HEK293 (cell line): ENCODE data around the gene RASGRF2.

ENCODE experiments used
- CTCF ChIA-PET: fragments of 350-600 bp; formaldehyde crosslinking; extraction: SDS; loops from one replicate; lab custom pipeline; 2021; ENCODE audit warnings: antibody characterized with exemption; lab: Yijun Ruan, JAX
- POLR2A ChIA-PET: fragments of 300-600 bp; formaldehyde crosslinking; extraction: SDS; loops from one replicate; lab custom pipeline; 2020; ENCODE audit warnings: antibody characterized with exemption, inconsistent platforms; lab: Yijun Ruan, JAX
- H3K27ac ChIP-seq: fragments of 200-500 bp; sonication (Bioruptor generic); 2 replicates; pipeline ENCODE4 v1.5.1; 2014; ENCODE audit warnings: low read depth, low read length, control low read depth, inconsistent platforms; ENCODE audit errors: extremely low read depth
- H3K36me3 ChIP-seq, 2 experiments: fragments of 200-500 bp in 1 of 2; sonication (Bioruptor generic) in 1 of 2; 1 replicate in 1 of 2; 2 replicates in 1 of 2; pipeline ENCODE4 v1.5.1; 2014 to 2017; ENCODE audit warnings: inconsistent platforms in 2 of 2, low read length in 2 of 2; ENCODE audit not compliant: control insufficient read depth in 2 of 2, insufficient read depth in 1 of 2
- H3K4me1 ChIP-seq: fragments of 200-500 bp; sonication (Bioruptor generic); 2 replicates; pipeline ENCODE4 v1.5.1; 2014; ENCODE audit warnings: mild to moderate bottlenecking, low read length, inconsistent platforms; ENCODE audit not compliant: control insufficient read depth, insufficient read depth
- H3K4me3 ChIP-seq: 2 replicates; pipeline ENCODE4 v1.5.1; 2011; ENCODE audit warnings: low read depth, mild to moderate bottlenecking, control low read depth, low read length, moderate library complexity
- H3K9me3 ChIP-seq: fragments of 200-500 bp; sonication (Bioruptor generic); 2 replicates; pipeline ENCODE4 v1.5.1; 2014; ENCODE audit warnings: low read depth, low read length, inconsistent platforms; ENCODE audit not compliant: control insufficient read depth, insufficient read depth
- OVOL3 ChIP-seq: fragments of 450-650 bp; formaldehyde crosslinking; IDR thresholded peaks from 2 replicates; pipeline ENCODE4 v1.5.1; 2016; ENCODE audit warnings: missing biosample characterization, missing genetic modification characterization
- ZBTB8A ChIP-seq: fragments of 450-650 bp; formaldehyde crosslinking; IDR thresholded peaks from 2 replicates; pipeline ENCODE4 v1.5.1; 2016; ENCODE audit warnings: missing biosample characterization, missing genetic modification characterization
- ZFP69B ChIP-seq: fragments of 450-650 bp; formaldehyde crosslinking; IDR thresholded peaks from 2 replicates; pipeline ENCODE4 v1.5.1; 2016; ENCODE audit warnings: missing biosample characterization, missing genetic modification characterization
- ZNF114 ChIP-seq: fragments of 450-650 bp; formaldehyde crosslinking; IDR thresholded peaks from 2 replicates; pipeline ENCODE4 v1.5.0; 2017; ENCODE audit warnings: missing biosample characterization, missing genetic modification characterization
- ZNF140 ChIP-seq: fragments of 450-650 bp; formaldehyde crosslinking; IDR thresholded peaks from 2 replicates; pipeline ENCODE4 v1.5.1; 2016; ENCODE audit warnings: missing biosample characterization, missing genetic modification characterization
- ZNF174 ChIP-seq: fragments of 450-650 bp; formaldehyde crosslinking; IDR thresholded peaks from 2 replicates; pipeline ENCODE4 v1.5.0; 2017; ENCODE audit warnings: missing biosample characterization, mild to moderate bottlenecking, missing genetic modification characterization
- ZNF19 ChIP-seq: fragments of 450-650 bp; formaldehyde crosslinking; IDR thresholded peaks from 2 replicates; pipeline ENCODE4; 2016; ENCODE audit warnings: missing biosample characterization, missing genetic modification characterization, low read depth
- ZNF211 ChIP-seq: fragments of 450-650 bp; formaldehyde crosslinking; IDR thresholded peaks from 2 replicates; pipeline ENCODE4 v1.5.1; 2016; ENCODE audit warnings: low read depth, missing biosample characterization, missing genetic modification characterization
- ZNF221 ChIP-seq: fragments of 450-650 bp; formaldehyde crosslinking; IDR thresholded peaks from 2 replicates; pipeline ENCODE4 v1.5.1; 2017; ENCODE audit warnings: missing biosample characterization, missing genetic modification characterization, borderline replicate concordance
- ZNF223 ChIP-seq: fragments of 450-650 bp; formaldehyde crosslinking; IDR thresholded peaks from 2 replicates; pipeline ENCODE4 v1.5.1; 2016; ENCODE audit warnings: missing biosample characterization, missing genetic modification characterization
- ZNF24 ChIP-seq: fragments of 450-650 bp; formaldehyde crosslinking; IDR thresholded peaks from 2 replicates; pipeline ENCODE4 v1.5.1; 2016; ENCODE audit warnings: missing biosample characterization, missing genetic modification characterization
- ZNF311 ChIP-seq: fragments of 450-650 bp; formaldehyde crosslinking; IDR thresholded peaks from 2 replicates; pipeline ENCODE4 v1.5.1; 2017; ENCODE audit warnings: missing biosample characterization, missing genetic modification characterization, borderline replicate concordance
- ZNF391 ChIP-seq: fragments of 450-650 bp; formaldehyde crosslinking; IDR thresholded peaks from 2 replicates; pipeline ENCODE4 v1.5.1; 2016; ENCODE audit warnings: low read depth, missing biosample characterization, missing genetic modification characterization, borderline replicate concordance
- ZNF514 ChIP-seq: fragments of 450-650 bp; formaldehyde crosslinking; IDR thresholded peaks from 2 replicates; pipeline ENCODE4 v1.5.1; 2016; ENCODE audit warnings: missing biosample characterization, missing genetic modification characterization
- ZNF529 ChIP-seq: fragments of 450-650 bp; formaldehyde crosslinking; IDR thresholded peaks from 2 replicates; pipeline ENCODE4 v1.5.1; 2017; ENCODE audit warnings: missing genetic modification characterization, missing biosample characterization; ENCODE audit not compliant: insufficient replicate concordance
- ZNF548 ChIP-seq: fragments of 450-650 bp; formaldehyde crosslinking; IDR thresholded peaks from 2 replicates; pipeline ENCODE4 v1.5.1; 2016; ENCODE audit warnings: missing biosample characterization, missing genetic modification characterization
- ZNF610 ChIP-seq: fragments of 450-650 bp; formaldehyde crosslinking; IDR thresholded peaks from 2 replicates; pipeline ENCODE4 v1.5.1; 2016; ENCODE audit warnings: missing biosample characterization, missing genetic modification characterization, borderline replicate concordance
- ZNF654 ChIP-seq: fragments of 450-650 bp; formaldehyde crosslinking; IDR thresholded peaks from 2 replicates; pipeline ENCODE4 v1.5.1; 2016; ENCODE audit warnings: low read depth, missing biosample characterization, missing genetic modification characterization
- ZNF660 ChIP-seq: fragments of 450-650 bp; IDR thresholded peaks from 2 replicates; pipeline ENCODE4 v1.5.1; 2018; ENCODE audit warnings: missing biosample characterization, mild to moderate bottlenecking, missing genetic modification characterization
- ZNF670 ChIP-seq: fragments of 450-650 bp; formaldehyde crosslinking; IDR thresholded peaks from 2 replicates; pipeline ENCODE4 v1.5.1; 2016; ENCODE audit warnings: missing biosample characterization, missing genetic modification characterization, low read depth
- ZNF792 ChIP-seq: fragments of 450-650 bp; formaldehyde crosslinking; IDR thresholded peaks from 2 replicates; pipeline ENCODE4 v1.5.1; 2016; ENCODE audit warnings: missing biosample characterization, missing genetic modification characterization
- TF ChIP-seq, protein P1 (sequence below): fragments of 450-650 bp; IDR thresholded peaks from 2 replicates; pipeline ENCODE4 v1.5.1; 2018; ENCODE audit warnings: missing biosample characterization, missing genetic modification characterization
- TF ChIP-seq, protein P2 (sequence below): fragments of 450-650 bp; formaldehyde crosslinking; IDR thresholded peaks from 2 replicates; pipeline ENCODE4 v1.5.1; 2016; ENCODE audit warnings: missing biosample characterization, missing genetic modification characterization

Gene RASGRF2

DNA sequence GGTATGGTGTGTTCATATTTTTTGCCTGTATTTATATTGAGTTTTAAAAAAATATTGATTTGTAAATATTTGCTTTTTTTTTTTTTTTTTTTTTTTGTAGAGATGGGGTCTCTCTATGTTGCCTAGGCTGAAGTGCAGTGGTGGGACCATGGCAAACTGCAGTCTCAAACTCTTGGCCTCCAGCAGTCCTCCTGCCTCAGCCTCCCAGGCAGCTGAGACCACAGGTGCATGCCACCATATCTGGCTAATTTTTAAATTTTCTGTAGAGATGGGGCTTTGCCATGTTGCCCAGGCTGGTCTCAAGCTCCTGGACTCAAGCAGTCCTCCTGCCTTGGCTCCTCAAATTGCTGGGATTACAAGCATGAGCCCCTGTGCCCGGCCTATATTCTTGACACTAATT is 78.3 kb downstream of the RASGRF2 start:
- Histone ChIP-seq H3K36me3 (no peaks in the 10 kb centered on the region), H3K9me3 (no peaks in the 10 kb centered on the region), H3K4me3 (no peak overlapping the region), H3K27ac (no peak overlapping the region), H3K4me1 (no peaks in the 10 kb centered on the region)
- TF ChIP-seq ZNF792 (tag by site-specific recombination): no peak
- no peak for TF ChIP-seq ZNF223 (tag by site-specific recombination)
- TF ChIP-seq ZNF654 (tag by site-specific recombination): no peak
- no peak for TF ChIP-seq ZNF548 (tag by site-specific recombination)
- TF ChIP-seq ZNF174 (tag by site-specific recombination): no peak
- TF ChIP-seq, protein P1, sequence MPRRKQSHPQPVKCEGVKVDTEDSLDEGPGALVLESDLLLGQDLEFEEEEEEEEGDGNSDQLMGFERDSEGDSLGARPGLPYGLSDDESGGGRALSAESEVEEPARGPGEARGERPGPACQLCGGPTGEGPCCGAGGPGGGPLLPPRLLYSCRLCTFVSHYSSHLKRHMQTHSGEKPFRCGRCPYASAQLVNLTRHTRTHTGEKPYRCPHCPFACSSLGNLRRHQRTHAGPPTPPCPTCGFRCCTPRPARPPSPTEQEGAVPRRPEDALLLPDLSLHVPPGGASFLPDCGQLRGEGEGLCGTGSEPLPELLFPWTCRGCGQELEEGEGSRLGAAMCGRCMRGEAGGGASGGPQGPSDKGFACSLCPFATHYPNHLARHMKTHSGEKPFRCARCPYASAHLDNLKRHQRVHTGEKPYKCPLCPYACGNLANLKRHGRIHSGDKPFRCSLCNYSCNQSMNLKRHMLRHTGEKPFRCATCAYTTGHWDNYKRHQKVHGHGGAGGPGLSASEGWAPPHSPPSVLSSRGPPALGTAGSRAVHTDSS: no peak
- no peak for TF ChIP-seq ZNF660 (tag by site-specific recombination)
- TF ChIP-seq ZFP69B (tag by site-specific recombination): no peak
- no peak for TF ChIP-seq ZBTB8A
- no peak for TF ChIP-seq ZNF391 (tag by site-specific recombination)
- TF ChIP-seq ZNF610 (tag by site-specific recombination): no peak
- TF ChIP-seq ZNF211: no peak
- no peak for TF ChIP-seq ZNF529 (tag by site-specific recombination)
- ChIA-PET CTCF (interaction anchor here (0.6 kb wide), 1 partner anchor 943 kb away, joined by 3 read pairs; no protein-coding TSS in a partner anchor), POLR2A (no interaction called here)

DNA sequence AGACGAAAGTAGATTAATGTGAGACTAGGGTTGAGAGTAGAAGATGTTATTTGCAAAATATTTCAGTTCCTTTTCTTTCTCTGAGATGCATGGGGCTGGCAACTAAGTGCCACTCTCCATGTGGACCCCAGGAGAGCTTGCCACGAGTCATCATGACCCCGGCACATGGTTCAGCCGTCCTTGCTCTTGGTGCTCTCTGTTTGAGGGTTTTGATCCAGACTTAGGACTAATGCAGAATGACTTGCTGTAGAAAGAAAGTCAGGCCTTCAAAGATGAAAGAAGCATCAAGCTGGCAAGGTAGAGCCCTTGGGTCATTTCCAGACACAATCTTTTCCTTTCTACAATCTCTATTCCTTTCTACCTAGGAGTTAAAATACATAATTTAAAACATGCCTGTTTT is 84.7 kb downstream of the RASGRF2 start:
- Histone ChIP-seq H3K4me1 (no peaks in the 10 kb centered on the region), H3K36me3 (no peaks in the 10 kb centered on the region), H3K4me3 (no peak overlapping the region), H3K9me3 (no peaks in the 10 kb centered on the region), H3K27ac (no peak overlapping the region)
- ChIA-PET CTCF (interaction anchor here (0.7 to 1.0 kb wide), 2 partner anchors 49 to 76 kb away, joined by 3 to 4 read pairs; no protein-coding TSS in a partner anchor), POLR2A (no interaction called here)
- TF ChIP-seq ZNF311 (no peak), ZNF514 (no peak), ZNF221 (no peak), ZNF24 (tag by site-specific recombination) (no peak), ZNF114 (tag by site-specific recombination) (no peak), ZNF670 (tag by site-specific recombination) (no peak), ZNF140 (no peak)
- TF ChIP-seq, protein P2, sequence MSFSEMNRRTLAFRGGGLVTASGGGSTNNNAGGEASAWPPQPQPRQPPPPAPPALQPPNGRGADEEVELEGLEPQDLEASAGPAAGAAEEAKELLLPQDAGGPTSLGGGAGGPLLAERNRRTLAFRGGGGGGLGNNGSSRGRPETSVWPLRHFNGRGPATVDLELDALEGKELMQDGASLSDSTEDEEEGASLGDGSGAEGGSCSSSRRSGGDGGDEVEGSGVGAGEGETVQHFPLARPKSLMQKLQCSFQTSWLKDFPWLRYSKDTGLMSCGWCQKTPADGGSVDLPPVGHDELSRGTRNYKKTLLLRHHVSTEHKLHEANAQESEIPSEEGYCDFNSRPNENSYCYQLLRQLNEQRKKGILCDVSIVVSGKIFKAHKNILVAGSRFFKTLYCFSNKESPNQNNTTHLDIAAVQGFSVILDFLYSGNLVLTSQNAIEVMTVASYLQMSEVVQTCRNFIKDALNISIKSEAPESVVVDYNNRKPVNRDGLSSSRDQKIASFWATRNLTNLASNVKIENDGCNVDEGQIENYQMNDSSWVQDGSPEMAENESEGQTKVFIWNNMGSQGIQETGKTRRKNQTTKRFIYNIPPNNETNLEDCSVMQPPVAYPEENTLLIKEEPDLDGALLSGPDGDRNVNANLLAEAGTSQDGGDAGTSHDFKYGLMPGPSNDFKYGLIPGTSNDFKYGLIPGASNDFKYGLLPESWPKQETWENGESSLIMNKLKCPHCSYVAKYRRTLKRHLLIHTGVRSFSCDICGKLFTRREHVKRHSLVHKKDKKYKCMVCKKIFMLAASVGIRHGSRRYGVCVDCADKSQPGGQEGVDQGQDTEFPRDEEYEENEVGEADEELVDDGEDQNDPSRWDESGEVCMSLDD (tag by site-specific recombination): no peak

DNA sequence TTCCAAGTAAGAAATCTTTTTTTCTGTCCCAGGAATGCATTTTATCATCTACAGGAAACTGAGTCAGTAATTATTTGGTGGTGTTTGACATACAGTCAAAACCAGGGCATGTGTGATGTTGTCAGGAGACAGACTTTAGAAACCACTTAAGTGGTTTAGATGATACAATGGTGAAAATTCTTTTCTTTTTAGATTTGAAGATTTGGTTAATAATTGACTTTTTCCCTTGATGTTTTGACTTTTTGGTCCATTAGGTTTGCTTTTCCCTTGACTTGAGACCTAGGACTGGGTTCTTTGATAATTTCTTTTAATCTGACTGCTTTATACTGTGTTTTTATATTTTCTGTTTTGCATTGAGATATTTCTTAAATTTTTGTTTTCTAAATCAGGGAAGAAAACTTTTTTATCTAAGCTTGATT is 85.2 kb downstream of the RASGRF2 start:
- Histone ChIP-seq H3K4me3 (no peak overlapping the region), H3K27ac (no peak overlapping the region), H3K9me3 (no peaks in the 10 kb centered on the region), H3K36me3 (no peaks in the 10 kb centered on the region), H3K4me1 (no peaks in the 10 kb centered on the region)
- ChIA-PET POLR2A (no interaction called here), CTCF (interaction anchor here (1.0 kb wide), 1 partner anchor 49 kb away, joined by 3 read pairs; no protein-coding TSS in a partner anchor)
- TF ChIP-seq ZNF19 (tag by site-specific recombination) (no peak), OVOL3 (no peak), ZNF654 (tag by site-specific recombination) (no peak)
